Subcutaneous adipose tissue (tissue), 4 donors: ENCODE measurements around the gene FKBP1A. TPM values are rescaled to one million over a fixed set of nuclear protein-coding genes. Genes with fewer than 3 reads are reported as not detected.

Experiments used
- total RNA-seq, 4 donors: library from RNA; depleted of rRNA; stranded (reverse); fragments of >200 nt; gene quantifications; one replicate each; pipeline ENCODE4 v1.1.0, GENCODE V29; 2016
- TF ChIP-seq, protein P1 (sequence below): fragments of 450-650 bp; IDR thresholded peaks from one replicate; pipeline ENCODE4 v1.5.1; 2016; ENCODE audit warnings: low read depth, mild to moderate bottlenecking, control low read depth, antibody characterized with exemption, moderate library complexity

The FKBP1A gene
- total RNA-seq, 4 donors from 2014 or later, result 131 to 257 (median 165) TPM

DNA sequence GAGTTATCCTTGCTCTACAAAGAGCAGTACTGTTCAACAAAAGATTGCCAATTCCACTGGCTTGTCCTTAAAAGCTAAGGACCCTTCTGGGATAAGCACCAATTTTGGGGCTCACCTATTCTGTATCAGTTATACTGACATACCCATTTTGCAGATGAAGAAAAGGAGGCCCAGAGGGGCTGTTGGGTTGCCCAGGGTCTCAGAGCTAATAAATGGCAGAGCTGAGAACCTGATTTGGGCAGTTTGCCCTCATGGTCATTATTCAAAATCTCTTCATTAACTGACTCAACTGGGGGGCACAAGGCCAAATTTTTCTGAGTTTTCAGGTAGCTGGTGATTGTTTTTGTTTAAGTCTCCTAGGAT lies 42.5 kb upstream of the FKBP1A start:
- TF ChIP-seq, protein P1, sequence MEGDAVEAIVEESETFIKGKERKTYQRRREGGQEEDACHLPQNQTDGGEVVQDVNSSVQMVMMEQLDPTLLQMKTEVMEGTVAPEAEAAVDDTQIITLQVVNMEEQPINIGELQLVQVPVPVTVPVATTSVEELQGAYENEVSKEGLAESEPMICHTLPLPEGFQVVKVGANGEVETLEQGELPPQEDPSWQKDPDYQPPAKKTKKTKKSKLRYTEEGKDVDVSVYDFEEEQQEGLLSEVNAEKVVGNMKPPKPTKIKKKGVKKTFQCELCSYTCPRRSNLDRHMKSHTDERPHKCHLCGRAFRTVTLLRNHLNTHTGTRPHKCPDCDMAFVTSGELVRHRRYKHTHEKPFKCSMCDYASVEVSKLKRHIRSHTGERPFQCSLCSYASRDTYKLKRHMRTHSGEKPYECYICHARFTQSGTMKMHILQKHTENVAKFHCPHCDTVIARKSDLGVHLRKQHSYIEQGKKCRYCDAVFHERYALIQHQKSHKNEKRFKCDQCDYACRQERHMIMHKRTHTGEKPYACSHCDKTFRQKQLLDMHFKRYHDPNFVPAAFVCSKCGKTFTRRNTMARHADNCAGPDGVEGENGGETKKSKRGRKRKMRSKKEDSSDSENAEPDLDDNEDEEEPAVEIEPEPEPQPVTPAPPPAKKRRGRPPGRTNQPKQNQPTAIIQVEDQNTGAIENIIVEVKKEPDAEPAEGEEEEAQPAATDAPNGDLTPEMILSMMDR, result no peak

DNA sequence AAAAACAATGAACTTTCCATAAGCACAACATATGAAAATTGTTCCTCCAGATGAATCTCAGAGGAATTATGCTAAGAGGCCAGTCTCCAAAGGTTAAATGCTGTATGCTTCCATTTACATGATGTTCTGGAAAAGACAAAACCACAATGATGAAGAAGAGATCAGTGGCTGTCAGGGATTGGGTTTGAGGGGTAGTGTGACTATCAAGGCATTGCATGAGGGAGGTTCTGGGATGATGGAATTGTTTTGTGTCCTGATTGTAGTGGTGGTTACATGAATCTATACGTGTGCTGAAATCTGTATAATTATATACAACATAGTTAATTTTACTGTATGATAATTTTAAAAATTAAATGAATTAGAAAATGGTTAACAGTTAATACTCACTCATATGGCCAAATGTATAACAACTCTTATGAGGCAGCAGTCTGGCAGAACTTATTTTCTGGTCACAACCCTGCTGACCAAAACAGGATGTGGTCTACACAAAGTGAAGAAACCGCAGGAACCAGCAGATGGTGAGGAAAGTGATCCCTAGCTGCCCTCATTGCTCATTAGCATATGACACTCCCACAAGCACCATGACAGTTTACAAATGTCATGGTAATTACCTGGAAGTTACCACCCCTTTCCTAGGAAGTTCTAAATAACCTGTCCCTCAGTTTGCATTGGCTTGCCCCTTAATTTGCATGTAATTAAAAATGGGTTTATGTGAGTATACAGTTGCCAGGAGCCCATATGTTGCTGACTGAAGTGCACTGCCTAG lies 41.9 kb upstream of the FKBP1A start:
- TF ChIP-seq, protein P1, result no peak

DNA sequence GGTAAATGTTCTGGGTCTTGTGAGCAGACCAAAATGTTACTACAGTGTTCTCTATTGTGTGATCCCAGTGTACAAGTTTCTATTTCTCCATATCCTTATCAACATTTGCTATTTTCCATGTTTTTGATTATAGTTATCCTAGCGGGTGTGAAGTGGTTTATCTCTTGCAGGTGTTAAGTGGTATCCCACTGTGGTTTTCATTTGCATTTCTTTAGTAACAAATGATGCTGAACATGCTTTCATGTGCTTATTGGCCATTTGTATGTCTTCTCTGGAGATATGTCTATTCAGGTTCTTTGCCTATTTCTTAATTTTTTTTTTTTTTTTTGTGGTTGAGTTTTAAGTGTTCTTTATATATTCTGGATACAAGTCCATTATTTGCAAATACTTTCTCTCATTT lies 38.3 kb upstream of the FKBP1A start:
- TF ChIP-seq, protein P1, result no peak

DNA sequence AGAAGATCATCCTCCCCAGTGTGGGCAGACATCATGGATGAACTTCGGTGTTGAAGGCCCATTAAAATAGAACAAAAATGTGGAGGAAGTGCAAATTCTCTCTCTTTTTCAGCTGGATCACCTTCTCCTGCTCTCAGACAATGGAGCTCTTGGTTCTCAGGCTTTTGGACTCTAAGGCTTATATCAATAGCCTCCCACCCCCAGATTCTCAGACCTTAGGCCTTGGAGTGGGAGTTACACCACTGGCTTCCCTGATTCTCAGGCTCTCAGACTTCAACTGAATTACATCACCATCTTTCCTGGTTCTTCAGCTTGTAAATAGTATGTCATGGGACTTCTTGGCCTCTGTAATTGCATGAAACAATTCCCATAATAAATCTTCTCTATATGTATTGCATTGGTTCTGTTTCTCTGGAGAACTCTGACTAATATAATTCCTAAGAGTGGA lies 37.2 kb upstream of the FKBP1A start:
- TF ChIP-seq, protein P1, result no peak

DNA sequence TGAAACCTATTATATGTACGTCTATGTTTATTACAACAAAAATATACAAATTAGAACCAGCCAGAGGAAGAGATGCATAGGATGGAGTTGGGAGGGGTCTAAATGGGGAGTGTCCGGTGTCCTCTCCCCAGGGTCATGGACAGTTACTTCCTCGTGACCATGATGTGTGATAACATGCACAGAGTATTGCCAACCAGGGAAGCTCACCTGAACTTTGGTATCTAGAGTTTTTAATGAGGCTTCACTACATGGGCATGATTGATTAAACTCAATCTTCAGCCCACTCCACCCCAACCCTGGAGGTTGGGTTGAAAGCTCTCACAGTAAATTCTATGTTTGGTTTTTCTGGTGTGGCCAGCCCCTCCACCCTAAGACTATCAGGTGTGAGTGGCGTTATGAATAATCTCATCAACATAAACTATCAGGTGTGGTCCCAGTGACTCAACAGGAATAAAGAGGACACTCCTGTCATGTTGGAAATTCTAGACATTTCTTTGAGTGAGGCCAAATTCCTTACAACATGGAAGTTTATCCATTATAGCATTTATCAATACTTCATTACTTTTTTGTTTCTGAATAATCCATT lies 36.4 kb upstream of the FKBP1A start:
- TF ChIP-seq, protein P1, result no peak

DNA sequence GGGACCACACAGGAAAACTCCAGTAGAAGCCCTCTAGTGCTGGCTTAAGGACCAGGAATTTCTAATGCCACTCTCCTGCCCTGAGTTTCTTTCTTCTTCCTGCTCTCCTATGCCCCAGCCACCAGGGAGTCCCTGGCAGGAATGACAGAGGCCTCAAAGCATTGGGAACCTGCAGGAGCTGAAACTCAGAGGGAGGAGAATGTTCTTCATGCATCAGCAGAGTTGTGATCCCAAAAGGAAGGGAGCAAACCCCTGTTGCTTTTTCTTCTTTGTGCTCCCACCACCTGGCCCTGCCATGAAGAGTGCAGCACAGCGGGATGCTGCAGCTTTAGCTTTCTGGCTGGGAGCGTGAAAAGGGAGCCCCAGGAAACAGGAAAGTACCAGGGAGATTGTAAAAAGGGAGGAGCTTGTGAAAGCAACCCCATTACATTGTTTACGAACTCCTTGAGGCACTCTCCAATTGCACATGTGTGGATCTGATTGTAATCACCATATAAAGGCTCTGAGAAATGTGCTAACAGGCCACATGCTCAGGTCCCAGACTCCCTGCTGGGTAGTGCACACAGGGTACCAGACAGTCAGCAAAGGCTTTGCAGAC lies 34.7 kb upstream of the FKBP1A start:
- TF ChIP-seq, protein P1, result no peak

DNA sequence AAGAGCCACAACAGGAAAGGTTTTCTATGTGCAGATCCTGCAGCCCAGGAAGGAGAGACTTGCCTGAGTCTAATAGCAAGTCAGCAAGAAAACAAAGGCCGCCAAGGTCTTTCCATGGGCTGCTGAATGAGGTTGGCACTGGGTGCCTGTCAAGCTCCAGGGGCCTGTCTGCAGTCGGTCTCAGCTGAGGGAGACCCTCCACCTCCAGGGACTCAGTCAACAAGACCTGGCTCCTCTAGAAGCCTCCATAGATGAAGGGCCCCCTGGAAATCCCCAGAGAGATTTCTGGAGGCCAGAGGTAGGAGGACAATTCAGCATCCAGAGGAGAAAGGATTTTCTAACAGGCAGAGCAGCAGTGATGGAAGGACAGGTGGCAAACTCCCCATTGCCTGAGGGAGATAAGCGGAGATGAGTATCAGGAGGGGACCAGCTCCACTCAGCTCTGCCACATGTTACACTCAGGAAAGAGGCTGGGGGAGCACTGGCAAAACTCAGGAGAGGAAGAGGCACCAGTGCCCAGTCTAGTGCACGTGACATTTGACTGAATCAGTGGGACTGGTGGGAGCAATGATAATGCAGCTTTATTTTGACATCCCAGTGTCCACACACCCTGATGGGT lies 33.5 kb upstream of the FKBP1A start:
- TF ChIP-seq, protein P1, result no peak
